HG02763 (cell line): ENCODE data around the gene EVA1A.

Source experiments
- ATAC-seq: cut with Tn5 transposase; IDR thresholded peaks from one replicate; pipeline ENCODE4 v1.9.1; 2021; ENCODE audit warnings: mild to moderate bottlenecking, moderate library complexity; ENCODE audit not compliant: unreplicated experiment

The EVA1A gene

GRCh38 chr2:75564026-75564688 is 3.4 kb upstream of the EVA1A start:
- ATAC-seq, result no peak

GRCh38 chr2:75563591-75563990 is 2.9 kb upstream of the EVA1A start:
- no peak for ATAC-seq

- no peak for ATAC-seq
Measured at GRCh38 chr2:75562513-75562864, 1.8 kb upstream of the EVA1A start.

- ATAC-seq, result no peak
Measured at GRCh38 chr2:75561566-75562512, 1.1 kb upstream of the EVA1A start.

- no peak for ATAC-seq
Measured at GRCh38 chr2:75560022-75560767, 544 bp downstream of the EVA1A start.

GRCh38 chr2:75559680-75560021 is 1.1 kb downstream of the EVA1A start:
- no peak for ATAC-seq

GRCh38 chr2:75558786-75559679 is 1.7 kb downstream of the EVA1A start:
- ATAC-seq, result no peak

- ATAC-seq, result no peak
Measured at GRCh38 chr2:75558136-75558535, 2.6 kb downstream of the EVA1A start.

- no peak for ATAC-seq
Measured at GRCh38 chr2:75557474-75558133, 3.1 kb downstream of the EVA1A start.

GRCh38 chr2:75556679-75557366 is 3.9 kb downstream of the EVA1A start:
- ATAC-seq, result no peak

GRCh38 chr2:75555701-75556100 is 5.0 kb downstream of the EVA1A start:
- no peak for ATAC-seq

GRCh38 chr2:75553935-75554531 is 6.7 kb downstream of the EVA1A start:
- no peak for ATAC-seq

- no peak for ATAC-seq
Measured at GRCh38 chr2:75552222-75552621, 8.5 kb downstream of the EVA1A start.

GRCh38 chr2:75551434-75551833 is 9.3 kb downstream of the EVA1A start:
- no peak for ATAC-seq

- ATAC-seq, result no peak
Measured at GRCh38 chr2:75549401-75550253, 11.1 kb downstream of the EVA1A start.

GRCh38 chr2:75548036-75548573 is 12.6 kb downstream of the EVA1A start:
- ATAC-seq, result no peak

- ATAC-seq, result no peak
Measured at GRCh38 chr2:75547345-75548035, 13.2 kb downstream of the EVA1A start.
